GM18505 (cell line): ENCODE results near the gene GLI3.

Experiments used
- ATAC-seq: cut with Tn5 transposase; IDR thresholded peaks from one replicate; pipeline ENCODE4 v1.9.1; 2021; ENCODE audit not compliant: unreplicated experiment
- POLR2A ChIP-seq: IDR thresholded peaks from 4 replicates; pipeline ENCODE4 v1.6.1; 2011; ENCODE audit warnings: borderline replicate concordance; ENCODE audit not compliant: insufficient read depth, insufficient read length; ENCODE audit errors: extremely low read depth

GLI3 gene

GRCh38 chr7:42151309-42151708 is 85.7 kb downstream of the GLI3 start:
- no peak for TF ChIP-seq POLR2A
- ATAC-seq = no peak

- no peak for TF ChIP-seq POLR2A
Observed at GRCh38 chr7:42145539-42145938, 91.5 kb downstream of the GLI3 start.

GRCh38 chr7:42144604-42145003 is 92.4 kb downstream of the GLI3 start:
- no peak for ATAC-seq
- TF ChIP-seq POLR2A = no peak

More at GRCh38 chr7:42145539-42145938, 91.5 kb downstream of the GLI3 start:
- no peak for ATAC-seq

DNA sequence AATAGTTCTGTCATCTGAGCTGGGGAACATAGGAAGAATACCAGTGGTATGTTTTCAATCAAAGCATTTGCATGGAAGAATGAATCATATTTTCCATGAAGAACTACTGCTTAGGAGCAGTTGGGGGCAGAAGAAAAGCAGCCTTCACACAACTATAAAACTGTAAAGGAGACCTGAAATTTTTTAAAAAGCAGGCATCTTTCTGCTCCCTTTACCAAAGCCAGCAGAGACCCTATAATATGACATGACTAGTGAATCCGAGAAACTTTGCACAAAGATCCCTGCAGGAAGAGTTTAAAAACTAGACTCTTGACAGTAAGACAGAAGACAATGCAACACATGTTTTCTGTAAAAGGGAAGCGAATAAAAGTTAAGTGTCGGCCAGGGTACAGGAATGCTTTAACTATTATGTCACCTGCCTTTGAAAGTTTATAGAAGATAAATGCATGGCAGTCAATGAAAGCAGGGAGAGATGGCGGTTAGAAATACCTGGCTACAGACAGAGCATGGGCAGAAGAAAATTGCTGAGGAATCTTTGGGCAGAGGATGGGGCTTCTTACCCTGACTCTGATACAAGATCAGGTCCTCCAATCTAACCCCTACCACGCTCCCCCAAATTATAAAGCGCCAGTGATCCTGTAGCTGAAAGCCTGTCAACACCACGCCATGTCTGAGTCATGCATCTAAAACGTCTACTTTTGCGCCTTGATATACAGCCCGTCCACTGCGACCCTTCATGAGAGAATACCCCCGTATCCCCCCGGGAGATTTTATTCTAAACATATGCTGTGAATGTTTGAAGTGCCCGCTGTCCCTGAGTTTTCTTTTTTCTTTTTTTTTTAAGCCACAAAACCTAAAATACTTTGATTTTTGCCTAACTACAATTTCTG is 93.1 kb downstream of the GLI3 start:
- no peak for ATAC-seq
- TF ChIP-seq POLR2A = no peak

- TF ChIP-seq POLR2A = no peak
- no peak for ATAC-seq
Observed at GRCh38 chr7:42142089-42142488, 94.9 kb downstream of the GLI3 start.

- TF ChIP-seq POLR2A = no peak
Observed at GRCh38 chr7:42139751-42140150, 97.3 kb downstream of the GLI3 start.

DNA sequence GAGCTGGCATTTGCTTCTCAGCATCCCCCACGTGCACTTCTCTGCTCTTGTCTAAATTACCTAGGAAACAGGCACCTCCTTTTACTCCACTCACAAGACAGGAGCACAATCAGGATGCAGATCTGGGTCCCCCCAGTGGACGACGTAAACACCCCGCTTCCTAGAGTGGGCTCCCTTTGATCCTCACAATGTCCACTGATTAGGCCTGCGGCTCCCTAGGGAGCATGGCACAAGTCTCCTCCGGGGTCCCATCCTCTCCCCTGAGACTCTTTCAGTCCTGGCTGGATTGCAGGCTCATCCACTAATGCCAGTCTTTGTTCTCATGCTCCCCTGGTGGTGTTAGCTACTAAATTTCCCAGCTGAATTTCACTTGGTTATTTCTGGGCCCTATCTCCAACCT is 98.3 kb downstream of the GLI3 start:
- TF ChIP-seq POLR2A = no peak

More at GRCh38 chr7:42139751-42140150, 97.3 kb downstream of the GLI3 start:
- no peak for ATAC-seq

GRCh38 chr7:42137941-42138340 is 99.1 kb downstream of the GLI3 start:
- ATAC-seq = no peak
- TF ChIP-seq POLR2A = no peak

More for the DNA sequence above, 98.3 kb downstream of the GLI3 start:
- ATAC-seq = no peak

DNA sequence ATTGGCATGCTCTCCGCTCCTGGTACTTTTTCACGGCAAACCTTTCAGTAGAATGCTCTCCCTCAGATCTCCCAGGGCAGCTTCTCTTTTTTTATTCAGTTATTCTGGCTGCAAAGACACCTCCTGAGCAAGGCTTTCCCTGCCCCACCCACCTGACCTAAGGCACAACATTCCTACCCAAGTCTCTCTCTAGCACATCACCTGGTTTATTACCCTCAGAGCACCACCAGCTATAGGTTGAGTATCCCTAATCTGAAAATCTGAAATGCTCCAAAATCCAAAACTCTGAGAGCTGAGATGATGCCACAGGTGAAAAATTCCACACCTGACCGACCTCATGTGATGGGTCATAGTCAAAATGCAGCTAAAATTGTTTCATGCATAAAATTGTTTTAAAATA is 99.6 kb downstream of the GLI3 start:
- ATAC-seq = no peak
- TF ChIP-seq POLR2A = no peak

DNA sequence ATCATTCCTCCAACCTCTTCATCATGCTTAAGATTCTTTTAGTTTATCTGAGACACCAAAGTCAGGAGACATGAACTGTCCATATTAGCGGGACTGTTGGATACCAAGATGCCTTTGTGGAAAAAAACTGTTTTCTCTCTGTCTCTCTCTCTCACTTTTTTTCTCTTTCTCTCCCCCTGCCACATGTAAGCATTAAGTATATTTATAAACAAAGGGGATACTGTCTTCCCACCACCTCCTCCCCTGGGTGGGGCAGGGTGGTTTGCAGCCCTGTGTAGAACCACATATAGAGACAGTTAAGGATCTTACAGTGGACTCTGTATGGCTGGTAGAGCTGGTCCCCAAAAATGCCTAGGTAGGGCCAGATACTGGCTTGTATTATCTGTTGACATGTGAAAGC is 101.3 kb downstream of the GLI3 start:
- ATAC-seq = no peak
- TF ChIP-seq POLR2A = no peak

DNA sequence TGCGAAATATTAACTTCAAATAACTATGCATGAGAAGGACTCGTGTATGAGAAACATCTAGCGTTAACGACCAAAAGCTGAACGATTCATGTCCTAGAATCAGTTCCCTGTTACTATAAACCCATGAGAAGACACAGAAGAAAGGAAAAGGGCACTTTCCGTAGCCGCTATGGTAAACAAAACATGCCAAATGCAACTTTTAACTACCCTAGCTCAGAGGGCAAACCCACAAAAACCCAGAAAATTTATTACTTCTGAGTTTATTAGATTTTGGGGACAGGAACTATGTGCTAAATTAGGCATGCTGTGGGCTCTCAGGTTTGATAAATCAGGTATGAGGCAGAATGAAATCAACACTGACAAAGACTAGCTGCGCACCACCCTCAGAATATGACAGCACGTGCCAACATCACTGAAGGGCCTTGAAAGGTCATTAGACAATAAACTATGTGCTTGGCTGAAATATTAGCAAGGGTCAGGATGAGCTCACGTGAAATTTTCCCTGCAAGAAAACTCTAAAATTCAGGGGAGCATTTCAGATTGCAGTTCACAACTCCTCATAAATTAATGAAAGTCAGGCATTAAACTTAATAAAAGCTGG is 102.6 kb downstream of the GLI3 start:
- ATAC-seq = no peak
- no peak for TF ChIP-seq POLR2A

GRCh38 chr7:42133321-42133720 is 103.7 kb downstream of the GLI3 start:
- TF ChIP-seq POLR2A = no peak
- ATAC-seq = no peak

DNA sequence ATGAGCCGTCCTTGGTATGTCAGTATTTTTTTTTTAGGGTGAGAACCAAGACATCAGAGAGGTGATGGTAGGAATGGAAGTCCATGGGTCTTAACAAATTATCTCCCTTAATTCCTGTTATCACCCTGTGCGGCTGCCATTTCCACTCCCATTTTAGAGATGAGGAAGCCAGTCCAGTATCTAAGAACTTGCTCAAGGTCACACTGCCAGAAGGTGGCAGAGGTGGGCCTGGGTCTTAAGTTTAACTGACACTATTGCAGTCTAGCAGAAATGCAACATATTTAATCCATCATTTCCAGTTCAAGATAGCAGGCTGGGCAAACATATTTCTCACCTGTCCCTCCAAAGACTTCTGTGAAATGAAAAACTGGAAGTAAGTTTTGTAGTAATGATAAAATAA is 108.3 kb downstream of the GLI3 start:
- TF ChIP-seq POLR2A = no peak

GRCh38 chr7:42127232-42127622 is 109.8 kb downstream of the GLI3 start:
- no peak for ATAC-seq
- no peak for TF ChIP-seq POLR2A

More for the DNA sequence above, 108.3 kb downstream of the GLI3 start:
- ATAC-seq = no peak
